ENCODE data around the gene SEC61B.

GRCh38 chr9:99216073-99216472, 6.0 kb upstream of the SEC61B start:
- TF ChIP-seq CTCF (IDR thresholded peaks at IDR 0.05) (no peak), EZH2 (IDR thresholded peaks at IDR 0.05) (no peak), EZH2phosphoT487 (IDR thresholded peaks at IDR 0.05) (no peak)

All from neural progenitor cell (in vitro differentiated cells).